Measurements from ENCODE around the gene CMKLR1.

Gene CMKLR1

GRCh38 chr12:108333898-108334699 lies 5.0 kb downstream of the CMKLR1 start:
- DNase-seq, result no peak

DNA sequence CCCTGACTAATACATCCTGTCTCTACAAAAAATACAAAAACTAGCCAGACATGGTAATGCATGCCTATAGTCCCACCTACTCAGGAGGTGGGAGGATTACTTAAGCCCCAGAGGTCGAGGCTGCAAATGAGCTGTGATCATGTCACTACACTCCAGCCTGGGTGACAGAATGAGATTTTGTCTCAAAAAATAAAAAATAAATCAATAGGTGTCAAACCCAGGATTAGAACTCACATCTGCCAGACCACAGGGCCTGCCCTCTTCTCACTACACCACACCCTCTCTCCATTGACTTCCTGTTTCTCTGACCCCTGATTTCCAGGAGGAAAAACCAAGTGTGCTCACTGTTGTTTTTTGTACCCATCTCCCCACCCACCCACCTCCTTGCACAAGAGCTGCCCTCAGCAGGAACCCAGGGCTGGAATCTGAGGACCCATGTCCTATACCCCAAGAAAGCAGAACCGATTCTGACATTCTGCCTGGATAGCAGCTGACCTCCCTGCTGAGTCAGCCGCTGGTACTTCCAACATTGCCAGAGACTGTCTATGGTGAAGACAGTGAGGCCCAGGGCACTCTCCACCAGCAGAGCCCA lies 6.2 kb downstream of the CMKLR1 start:
- DNase-seq, result no peak

DNA sequence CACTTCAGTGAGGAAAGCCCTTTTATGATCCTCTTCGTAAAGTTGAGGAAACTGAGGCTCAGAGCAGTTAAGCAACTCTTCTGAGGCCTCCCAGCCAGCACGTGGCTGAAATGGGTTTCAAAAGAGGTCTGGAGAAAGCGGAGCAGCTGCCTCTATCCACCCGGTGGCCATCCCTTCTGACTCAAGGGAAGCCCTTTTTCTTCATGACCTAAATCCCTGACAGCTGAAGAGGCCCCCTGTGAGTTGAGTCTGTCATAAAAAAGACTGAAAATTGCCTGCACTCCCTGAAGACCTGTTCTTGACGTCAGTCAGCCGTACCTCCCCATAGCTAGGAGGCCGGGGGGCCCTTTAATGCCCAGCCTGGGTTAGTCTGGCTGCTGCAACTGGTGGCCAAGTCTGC lies 10.7 kb downstream of the CMKLR1 start:
- no peak for DNase-seq

GRCh38 chr12:108327621-108328344 lies 11.3 kb downstream of the CMKLR1 start:
- DNase-seq, result no peak

DNA sequence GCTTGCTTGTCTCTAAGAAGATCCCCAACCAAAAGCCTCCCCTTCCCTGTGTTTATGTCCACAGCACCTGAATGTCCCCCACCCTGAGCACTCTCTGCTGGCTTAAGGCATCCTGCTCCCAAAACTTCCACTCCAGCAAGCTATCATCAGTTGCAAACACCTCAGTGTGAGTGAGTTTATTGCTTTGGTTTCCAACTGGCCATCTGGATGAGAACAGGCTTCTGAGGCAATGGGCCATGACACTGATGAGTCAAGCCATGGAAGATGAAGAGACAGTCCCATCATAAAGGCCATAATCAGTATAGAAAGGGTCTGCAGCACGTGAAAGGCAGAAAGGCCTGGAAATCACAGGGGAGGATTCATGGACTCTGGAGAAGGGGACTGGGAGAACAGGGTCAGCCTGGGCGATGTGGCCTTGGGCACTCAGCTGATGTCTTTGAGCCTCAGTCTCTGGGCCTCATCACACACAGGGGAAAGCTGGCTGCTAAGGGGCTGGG lies 12.8 kb downstream of the CMKLR1 start:
- no peak for DNase-seq

GRCh38 chr12:108325549-108325948 lies 13.6 kb downstream of the CMKLR1 start:
- no peak for DNase-seq

GRCh38 chr12:108325018-108325358 lies 14.1 kb downstream of the CMKLR1 start:
- no peak for DNase-seq

DNA sequence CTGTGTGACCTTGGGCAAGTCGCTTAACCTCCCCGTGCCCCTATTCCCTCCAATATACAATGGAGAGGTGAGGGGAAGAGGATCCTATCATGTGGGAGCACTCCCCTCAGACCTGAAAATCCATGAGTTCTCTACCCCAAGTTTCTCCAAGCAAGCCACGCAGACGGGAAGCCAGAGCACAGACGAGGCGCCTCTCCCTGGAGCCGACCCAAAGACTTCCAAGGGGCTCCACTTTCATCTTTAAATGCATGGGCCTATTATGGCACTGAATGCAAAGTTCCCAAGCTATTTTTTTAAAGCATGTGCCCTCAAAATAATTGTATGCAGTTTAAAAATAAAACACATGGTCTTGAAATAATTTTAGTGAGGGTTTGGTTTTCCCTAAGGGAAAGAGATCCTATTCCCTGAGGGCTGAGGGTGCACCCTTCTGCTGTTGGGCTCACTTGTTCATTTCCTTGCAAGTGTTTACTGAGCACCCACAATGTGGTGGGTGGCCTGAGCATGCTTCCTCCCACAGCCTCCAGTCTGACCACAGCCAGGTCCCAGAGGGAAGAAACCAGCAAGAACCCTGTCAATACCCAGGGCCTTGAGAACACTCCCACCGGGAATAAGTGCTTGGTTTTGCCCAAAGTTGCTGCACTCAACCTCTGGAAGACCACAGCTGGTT lies 14.6 kb downstream of the CMKLR1 start:
- no peak for DNase-seq

DNA sequence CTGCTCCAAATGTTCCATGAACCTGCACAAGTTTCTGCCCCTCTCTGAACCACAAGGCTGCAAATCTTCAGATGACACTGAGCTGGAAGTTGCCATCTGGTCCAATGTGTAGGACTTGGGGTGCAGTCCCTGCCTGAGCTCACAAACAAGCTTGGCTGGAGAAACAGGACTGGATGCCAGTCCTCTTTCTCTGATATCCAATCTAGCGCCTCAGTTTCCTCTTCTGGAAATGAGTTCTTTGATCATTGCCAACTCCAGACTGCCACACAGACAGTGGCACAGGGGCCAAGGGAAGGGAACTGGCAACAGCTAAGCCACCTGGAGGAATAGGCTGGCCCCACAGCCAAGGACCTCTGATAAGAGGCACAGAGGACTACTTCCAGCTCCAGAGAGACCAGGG lies 15.5 kb downstream of the CMKLR1 start:
- DNase-seq, result no peak

DNA sequence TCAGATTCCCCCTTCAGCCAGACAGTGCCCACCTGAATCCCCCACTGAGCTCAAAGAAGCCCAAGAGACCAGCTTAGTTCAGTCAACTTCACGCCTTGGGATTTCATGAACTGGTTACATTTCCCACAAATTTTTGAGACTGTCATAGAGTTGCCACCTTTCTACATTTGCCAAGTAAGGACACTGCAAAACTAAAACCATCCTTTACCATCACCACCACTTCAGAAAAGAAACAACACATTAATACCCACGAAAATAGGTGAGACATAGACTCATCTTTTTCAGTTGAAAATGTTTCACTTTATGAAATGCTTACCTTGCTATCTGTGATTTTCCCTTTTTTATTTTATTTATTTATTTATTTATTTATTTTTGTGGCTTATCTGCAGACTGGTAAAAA lies 16.1 kb downstream of the CMKLR1 start:
- DNase-seq, result no peak

DNA sequence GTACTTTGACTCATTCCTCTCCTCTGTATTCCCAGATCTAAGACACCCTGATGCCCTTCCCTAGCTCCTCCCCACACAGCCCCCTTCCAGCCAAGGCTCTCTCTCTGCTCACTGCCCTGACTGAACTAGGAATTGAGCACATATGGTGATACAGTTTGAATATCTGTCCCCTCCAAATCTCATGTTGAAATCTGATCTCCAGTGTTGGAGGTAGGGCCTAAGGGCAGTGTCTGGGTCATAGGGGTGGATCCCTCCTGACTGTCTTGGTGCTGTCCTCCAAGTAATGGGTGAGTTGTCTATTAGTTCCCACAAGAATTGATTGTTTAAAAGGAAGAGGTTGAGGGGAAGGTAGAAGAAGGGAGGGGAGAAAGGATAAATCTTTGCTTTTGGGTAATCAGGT lies 17.4 kb downstream of the CMKLR1 start:
- no peak for DNase-seq

DNA sequence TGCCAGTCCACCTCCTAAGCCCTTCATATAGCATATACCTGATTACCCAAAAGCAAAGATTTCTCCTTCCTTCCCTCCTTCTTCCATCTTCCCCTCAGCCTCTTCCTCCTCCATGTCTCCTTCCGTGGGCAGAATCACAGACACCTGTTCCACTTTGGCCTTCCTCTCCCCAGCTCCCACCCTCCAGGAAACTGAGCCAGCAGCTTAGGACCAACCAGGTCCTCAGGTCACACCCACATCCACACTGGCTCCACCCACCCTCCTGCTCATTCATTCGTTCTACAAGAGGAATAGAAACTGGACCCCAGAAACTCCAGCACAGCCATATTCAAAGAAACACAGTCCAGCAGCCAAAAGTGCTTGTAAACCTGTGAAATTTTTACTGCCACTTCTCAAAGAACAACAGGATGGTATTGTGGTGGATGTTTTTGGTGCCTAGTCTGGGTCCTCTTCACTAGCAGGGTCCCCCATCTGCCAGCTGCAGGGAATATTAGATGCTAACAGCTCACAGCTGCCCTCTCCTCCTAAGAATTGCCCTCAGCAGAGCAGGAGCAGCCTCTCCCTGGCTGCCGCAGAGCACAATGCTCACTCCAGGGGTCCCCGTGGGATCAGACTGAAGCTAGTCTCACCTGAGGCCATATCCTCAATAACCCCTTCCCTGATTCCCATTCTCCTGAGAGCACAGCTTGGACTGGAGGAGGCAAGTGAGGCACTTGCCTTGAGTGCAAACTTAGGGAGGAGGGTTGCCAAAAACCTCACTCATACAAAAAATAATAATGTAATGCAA lies 18.4 kb downstream of the CMKLR1 start:
- no peak for DNase-seq

DNA sequence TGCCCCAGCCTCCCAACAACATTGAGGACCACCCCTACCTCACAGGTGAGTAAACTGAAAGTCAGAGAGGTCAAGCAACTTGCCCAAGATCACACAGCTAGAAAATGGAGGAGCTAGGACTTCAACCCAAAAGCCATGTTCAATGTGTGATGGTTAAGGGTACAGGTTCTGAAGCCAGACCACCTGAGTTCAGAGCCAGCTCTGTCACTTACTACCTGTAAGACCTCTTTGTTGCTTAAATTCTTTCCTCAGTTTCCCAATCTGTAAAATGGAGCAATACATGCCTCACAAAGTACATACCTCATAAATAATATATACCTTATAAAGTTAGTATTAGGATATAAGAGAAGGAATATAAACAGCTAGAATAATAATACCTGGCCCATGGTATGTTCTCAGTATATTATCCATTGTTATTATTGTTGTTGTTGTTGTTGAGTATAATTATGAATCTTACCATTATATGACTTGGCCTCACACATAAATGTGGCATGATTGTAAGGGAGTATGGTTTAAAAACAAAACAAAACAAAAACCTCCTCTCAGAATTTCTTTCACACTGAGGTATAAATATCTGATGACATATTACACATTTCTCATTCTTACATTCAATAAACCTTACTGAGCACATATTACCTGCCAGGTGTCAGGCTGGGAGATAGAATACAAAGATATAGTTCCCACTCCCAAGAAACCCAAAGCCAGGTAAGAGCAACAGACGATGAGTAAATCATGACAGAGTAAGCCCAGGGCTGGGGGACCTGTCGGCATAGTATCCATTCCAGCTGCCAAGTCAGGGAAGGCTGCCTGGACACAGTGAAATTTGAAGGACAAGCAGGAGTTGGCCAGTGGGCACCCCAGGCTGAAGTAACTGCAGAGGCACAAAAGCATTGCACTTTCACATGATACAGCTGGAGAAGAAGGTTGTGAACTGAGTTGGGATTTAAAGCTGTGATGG lies 19.6 kb downstream of the CMKLR1 start:
- DNase-seq, result no peak

DNA sequence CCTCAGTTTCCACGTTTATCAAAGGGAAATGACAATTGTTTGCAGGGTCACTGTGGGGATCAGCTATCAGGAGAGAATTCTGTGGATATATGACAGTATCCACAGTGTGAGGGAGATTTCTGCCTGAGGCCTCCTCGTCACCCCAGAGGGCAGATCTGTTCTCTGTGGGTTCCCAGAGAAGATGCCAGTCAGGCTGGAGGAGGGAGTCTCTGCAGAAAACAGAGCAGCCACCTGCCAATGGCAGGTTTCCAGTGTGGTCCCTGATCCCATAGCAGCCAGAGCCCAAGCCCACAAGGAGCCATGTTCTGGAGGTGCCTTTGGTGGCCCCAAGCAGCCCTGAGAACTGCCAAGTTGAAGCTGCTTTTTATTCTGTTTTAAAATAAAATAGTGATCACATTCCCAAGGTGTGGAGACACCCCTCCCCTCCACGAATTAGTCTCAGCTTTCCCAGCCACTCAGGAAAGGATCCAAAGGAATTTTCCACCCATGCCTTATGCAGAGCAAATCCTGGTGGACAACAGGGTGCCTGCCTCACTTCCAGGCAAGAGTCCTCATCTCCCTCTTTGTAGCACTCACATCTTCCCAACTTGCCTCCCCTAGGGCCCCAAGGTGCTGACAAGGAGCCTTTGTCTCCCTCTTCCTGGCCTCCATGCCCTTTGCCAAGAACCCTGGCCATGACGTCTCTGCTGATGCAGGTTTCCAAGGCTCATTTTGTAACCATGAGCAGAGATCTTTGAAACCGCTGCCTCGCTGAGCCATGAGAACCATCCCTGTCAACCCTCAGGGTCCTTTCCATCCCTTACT lies 20.4 kb downstream of the CMKLR1 start:
- no peak for DNase-seq

DNA sequence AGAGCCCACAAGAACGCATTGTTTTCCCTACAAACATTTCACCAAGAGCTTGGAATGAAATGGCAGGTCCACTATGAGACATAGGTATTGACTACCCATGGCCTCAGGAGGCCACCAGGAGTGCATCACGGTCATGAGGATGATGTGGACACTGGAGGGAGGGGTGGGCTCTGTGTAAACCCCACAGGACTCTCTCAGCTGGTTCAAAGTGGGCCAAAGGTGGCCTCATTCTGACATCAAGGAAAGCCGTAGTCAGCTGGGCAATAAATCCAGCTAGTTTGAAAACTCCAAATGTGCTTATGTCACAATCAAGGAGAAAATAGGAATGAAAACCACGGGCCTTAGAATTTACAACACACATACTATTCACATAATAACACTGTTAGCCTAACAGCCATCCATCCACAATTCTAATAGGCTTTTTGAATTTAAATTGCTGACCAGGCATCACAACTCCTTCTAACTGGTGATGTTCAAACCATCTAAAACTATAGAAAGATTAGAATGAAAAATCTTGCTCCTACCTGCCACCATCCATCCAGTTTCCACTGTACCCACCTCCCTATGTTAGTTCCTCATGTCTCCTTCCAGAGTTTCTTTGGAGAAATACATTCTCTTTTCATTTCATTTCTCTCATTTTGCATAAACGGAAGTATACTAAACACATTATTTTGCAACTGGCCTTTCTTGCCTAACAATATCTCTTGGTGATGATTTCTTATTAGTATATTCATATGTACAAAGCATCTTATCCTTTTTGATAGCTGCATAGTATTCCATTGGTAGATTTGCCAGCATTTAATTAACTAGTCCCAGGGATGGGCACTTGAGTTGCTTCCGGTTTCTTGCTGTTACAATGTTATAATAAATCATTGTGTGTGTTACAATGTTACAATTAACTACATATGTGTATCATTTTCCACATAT lies 21.5 kb downstream of the CMKLR1 start:
- DNase-seq, result no peak

DNA sequence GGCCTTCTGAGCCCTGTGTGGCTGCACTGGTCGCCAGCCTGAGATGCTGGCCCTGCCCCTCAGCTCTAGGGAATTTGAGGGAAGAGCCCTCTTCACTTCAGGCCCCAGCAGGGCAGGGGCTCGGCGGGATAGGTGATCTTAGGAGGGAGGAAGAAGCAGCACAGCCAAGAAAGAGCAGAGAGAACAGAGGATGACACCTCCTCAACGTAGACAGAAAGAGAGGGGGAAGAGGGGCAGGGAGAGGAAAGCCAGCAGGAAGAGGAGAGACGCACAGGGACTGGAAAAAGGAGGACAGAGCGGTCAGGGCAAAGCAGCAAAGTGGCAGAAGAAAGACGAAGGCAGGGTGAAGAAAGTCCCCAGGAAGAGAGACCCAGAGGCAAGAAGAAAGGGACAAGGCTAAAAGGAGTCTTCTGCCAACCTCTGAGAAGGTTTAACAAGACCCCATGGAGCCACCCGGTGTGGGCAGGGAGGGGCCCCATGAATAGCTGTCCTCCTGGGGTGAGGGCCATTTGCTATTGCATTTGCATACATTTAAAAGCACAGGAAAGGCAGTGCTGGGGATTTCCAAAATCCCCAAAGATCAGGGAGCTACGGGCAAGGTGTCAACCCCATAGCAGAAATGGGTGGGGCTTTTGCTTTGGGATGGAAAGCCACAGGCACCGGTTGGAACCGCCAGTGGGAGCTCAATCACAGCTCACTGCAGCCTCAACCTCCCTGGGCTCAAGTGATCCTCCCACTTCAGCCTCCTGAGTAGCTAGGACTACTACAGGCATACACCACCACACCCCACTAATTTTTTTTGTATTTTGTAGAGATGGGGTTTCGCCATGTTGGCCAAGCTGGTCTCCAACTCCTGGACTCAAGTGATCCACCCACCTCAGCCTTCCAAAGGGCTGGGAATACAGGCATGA lies 22.7 kb downstream of the CMKLR1 start:
- DNase-seq, result no peak

DNA sequence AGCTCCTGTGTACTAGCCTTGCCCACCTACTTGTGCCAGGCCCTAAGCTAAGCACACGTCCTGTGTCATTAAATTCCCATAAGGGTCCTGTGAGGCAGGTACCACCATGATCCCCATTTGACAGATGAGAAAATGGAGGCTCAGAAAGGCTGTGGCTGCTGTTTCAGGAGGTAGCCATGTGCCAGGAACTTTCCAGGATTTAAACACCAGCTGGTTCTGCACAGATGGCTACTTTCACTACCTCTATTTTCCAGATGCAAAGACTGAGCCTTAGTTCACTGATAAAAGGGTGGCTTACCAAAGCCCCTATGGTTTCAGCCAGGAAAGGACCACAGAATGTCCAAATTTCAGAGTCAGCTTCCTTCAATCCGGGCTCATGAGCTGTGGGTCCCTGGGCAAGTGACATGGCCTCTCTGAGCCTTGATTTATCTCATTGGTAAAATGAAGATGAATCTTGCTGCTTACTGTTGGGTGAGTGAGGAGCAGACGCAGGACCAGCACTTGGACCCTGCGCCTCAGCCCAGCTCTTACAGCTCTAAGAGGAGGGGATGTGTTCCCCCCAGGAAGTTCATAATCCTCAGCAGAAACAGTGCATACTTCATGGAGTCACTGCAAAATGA lies 23.5 kb downstream of the CMKLR1 start:
- no peak for DNase-seq
